PC-9 (cell line): ENCODE results near the gene C2orf76. TPM values are rescaled to one million over a fixed set of nuclear protein-coding genes. Genes with fewer than 3 reads are reported as not detected.
A peak's percentile ranks its signal among the peaks of the same experiment; 100 is the strongest.

Experiments used
- BruUV-seq: library from RNA; stranded (reverse); fragments of 400-500 nt; replicated peaks from 2 replicates; lab custom pipeline; 2021; lab: Mats Ljungman, UMichigan
- CTCF ChIA-PET: fragments of 300-600 bp; sonication (Branson Sonifier 250); formaldehyde crosslinking; loops from one replicate; lab custom pipeline; 2022; ENCODE audit warnings: antibody characterized with exemption; lab: Charles Lee
- POLR2A ChIA-PET: fragments of 300-600 bp; sonication (Branson Sonifier 250); formaldehyde crosslinking; loops from one replicate; lab custom pipeline; 2022; ENCODE audit warnings: antibody characterized with exemption; ENCODE audit not compliant: unreplicated experiment; lab: Charles Lee
- DNase-seq, 2 experiments: peaks; one replicate each; pipeline versions ENCODE4 v3.0.0 to v3.0.0-alpha.2; 2015 to 2022; ENCODE audit warnings: mixed read lengths in 1 of 2
- H2AFZ ChIP-seq: fragments of 200-600 bp; sonication (generic); 2 replicates; pipeline ENCODE4 v1.8.1; 2017; ENCODE audit warnings: antibody characterized with exemption
- H3F3A ChIP-seq: fragments of 200-600 bp; sonication (generic); 2 replicates; pipeline ENCODE4 v1.8.1; 2017; ENCODE audit warnings: antibody characterized with exemption, mild to moderate bottlenecking, low read depth; ENCODE audit not compliant: insufficient read depth
- H3K27ac ChIP-seq: fragments of 200-600 bp; sonication (generic); 2 replicates; pipeline ENCODE4 v1.6.1; 2016; ENCODE audit warnings: mixed run types
- H3K27me3 ChIP-seq: fragments of 200-600 bp; sonication (generic); 2 replicates; pipeline ENCODE4 v1.6.1; 2016; ENCODE audit warnings: low read depth, mixed run types; ENCODE audit not compliant: insufficient read depth
- H3K36me3 ChIP-seq: fragments of 200-600 bp; sonication (generic); 2 replicates; pipeline ENCODE4 v1.6.1; 2016; ENCODE audit warnings: low read depth, mixed run types
- H3K4me1 ChIP-seq: fragments of 200-600 bp; sonication (generic); replicated peaks from 2 replicates; pipeline ENCODE4 v1.6.1; 2016; ENCODE audit warnings: mixed run types; ENCODE audit not compliant: insufficient read depth
- H3K4me2 ChIP-seq: fragments of 200-600 bp; sonication (generic); 2 replicates; pipeline ENCODE4 v1.6.1; 2017; ENCODE audit warnings: mixed run types
- H3K4me3 ChIP-seq: fragments of 200-600 bp; sonication (generic); 2 replicates; pipeline ENCODE4 v1.6.1; 2016; ENCODE audit warnings: mixed run types
- H3K79me2 ChIP-seq: fragments of 200-600 bp; sonication (generic); 2 replicates; pipeline ENCODE4 v1.6.1; 2017; ENCODE audit warnings: low read depth, mixed run types
- H3K9me2 ChIP-seq: fragments of 200-600 bp; sonication (generic); 2 replicates; pipeline ENCODE4 v1.8.1; 2017; ENCODE audit warnings: mild to moderate bottlenecking; ENCODE audit not compliant: insufficient read depth
- H3K9me3 ChIP-seq: fragments of 200-600 bp; sonication (generic); 2 replicates; pipeline ENCODE4 v1.8.1; 2016; ENCODE audit warnings: low read depth; ENCODE audit not compliant: insufficient read depth
- H4K20me1 ChIP-seq: fragments of 200-600 bp; sonication (generic); 2 replicates; pipeline ENCODE4 v1.8.1; 2017; ENCODE audit not compliant: insufficient read depth
- CTCF ChIP-seq: fragments of 200-600 bp; sonication (generic); conservative IDR thresholded peaks from 2 replicates; pipeline ENCODE4 v1.6.1; 2017; ENCODE audit warnings: mixed run types, antibody characterized with exemption, mild to moderate bottlenecking, moderate library complexity
- EZH2 ChIP-seq: fragments of 200-600 bp; sonication (generic); IDR thresholded peaks from 2 replicates; pipeline ENCODE4 v1.8.0; 2017; ENCODE audit warnings: antibody characterized with exemption, low read depth
- intact Hi-C: fragments of 100-400 bp; cut with micrococcal nuclease; formaldehyde crosslinking; loops from one replicate; pipeline ENCODE4 v1.10.0; 2022; ENCODE audit not compliant: unreplicated experiment
- total RNA-seq: library from RNA; stranded (reverse); gene quantifications from 2 replicates; pipeline ENCODE4 v1.2.3, GENCODE V29; 2021

Gene C2orf76
- total RNA-seq, 1 experiment from 2014 or later: 11.5 TPM

GRCh38 chr2:119283873-119284331 lies 82.7 kb downstream of the C2orf76 start:
- no TSS peak for BruUV-seq
- H3F3A ChIP-seq: peaks cover 23% of the 10 kb centered on the region

GRCh38 chr2:119282996-119283511 lies 83.6 kb downstream of the C2orf76 start:
- Histone ChIP-seq H3K4me3 (no peak overlapping the region), H3K36me3 (no peaks in the 10 kb centered on the region), H3K27me3 (no peaks in the 10 kb centered on the region), H3K4me2 (peak overlapping the region; percentile 56), H3K4me1 (peaks cover 18% of the 10 kb centered on the region), H3F3A (peaks cover 23% of the 10 kb centered on the region), H3K27ac (peak overlapping the region; percentile 71), H3K79me2 (no peaks in the 10 kb centered on the region), H2AFZ (no peak overlapping the region), H3K9me2 (no peaks in the 10 kb centered on the region), H4K20me1 (no peaks in the 10 kb centered on the region), H3K9me3 (no peaks in the 10 kb centered on the region)
- DNase-seq: no peak
- TF ChIP-seq CTCF: no peak
- no peak for TF ChIP-seq EZH2
- intact Hi-C loops: loop anchor here (5.0 kb wide), 1 partner anchor 76 kb away; no protein-coding TSS in a partner anchor
- ChIA-PET POLR2A (no interaction called here), CTCF (interaction anchor here (0.6 kb wide), 1 partner anchor 30 kb away, joined by 3 read pairs; no protein-coding TSS in a partner anchor)
- BruUV-seq: no TSS peak

More at GRCh38 chr2:119283873-119284331, 82.7 kb downstream of the C2orf76 start:
- Histone ChIP-seq H3K27me3 (no peaks in the 10 kb centered on the region), H3K79me2 (no peaks in the 10 kb centered on the region), H3K9me3 (no peaks in the 10 kb centered on the region), H3K4me3 (peak overlapping the region; percentile 6; the same call in 1 of the 2 replicates), H4K20me1 (no peaks in the 10 kb centered on the region), H3K9me2 (no peaks in the 10 kb centered on the region), H3K4me2 (peak overlapping the region; percentile 56), H3K27ac (peak overlapping the region; percentile 71), H2AFZ (peak overlapping the region; percentile 30), H3K36me3 (no peaks in the 10 kb centered on the region), H3K4me1 (peaks cover 18% of the 10 kb centered on the region)
- ChIA-PET POLR2A (no interaction called here), CTCF (no interaction called here)
- TF ChIP-seq EZH2: no peak
- DNase-seq: peak; percentile 82 to 97
- intact Hi-C loops: loop anchor here (5.0 kb wide), 1 partner anchor 77 kb away; no protein-coding TSS in a partner anchor

- Histone ChIP-seq H3K9me2 (no peaks in the 10 kb centered on the region), H3K4me1 (peaks cover 18% of the 10 kb centered on the region), H4K20me1 (no peaks in the 10 kb centered on the region), H3K36me3 (no peaks in the 10 kb centered on the region), H3K9me3 (no peaks in the 10 kb centered on the region), H3K27me3 (no peaks in the 10 kb centered on the region), H3K4me3 (no peak overlapping the region), H3K27ac (no peak overlapping the region), H2AFZ (no peak overlapping the region), H3K79me2 (no peaks in the 10 kb centered on the region), H3K4me2 (no peak overlapping the region), H3F3A (peaks cover 23% of the 10 kb centered on the region)
- no peak for TF ChIP-seq EZH2
- TF ChIP-seq CTCF: no peak
- BruUV-seq: no TSS peak
- CTCF ChIA-PET: interaction anchor here (0.6 kb wide), 1 partner anchor 29 kb away, joined by 3 read pairs; no protein-coding TSS in a partner anchor
- intact Hi-C loops: loop anchor here (5.0 kb wide), 1 partner anchor 75 kb away; no protein-coding TSS in a partner anchor
- POLR2A ChIA-PET: no interaction called here
- no peak for DNase-seq
These were observed 84.3 kb downstream of the C2orf76 start for GRCh38 chr2:119282146-119282995.
